GM21526 (cell line): ENCODE results near the gene RNF114.

Experiments used
- ATAC-seq: cut with Tn5 transposase; IDR thresholded peaks from one replicate; pipeline ENCODE4 v1.9.1; 2021; ENCODE audit warnings: moderate library complexity; ENCODE audit not compliant: unreplicated experiment, low FRiP score

RNF114 gene

DNA sequence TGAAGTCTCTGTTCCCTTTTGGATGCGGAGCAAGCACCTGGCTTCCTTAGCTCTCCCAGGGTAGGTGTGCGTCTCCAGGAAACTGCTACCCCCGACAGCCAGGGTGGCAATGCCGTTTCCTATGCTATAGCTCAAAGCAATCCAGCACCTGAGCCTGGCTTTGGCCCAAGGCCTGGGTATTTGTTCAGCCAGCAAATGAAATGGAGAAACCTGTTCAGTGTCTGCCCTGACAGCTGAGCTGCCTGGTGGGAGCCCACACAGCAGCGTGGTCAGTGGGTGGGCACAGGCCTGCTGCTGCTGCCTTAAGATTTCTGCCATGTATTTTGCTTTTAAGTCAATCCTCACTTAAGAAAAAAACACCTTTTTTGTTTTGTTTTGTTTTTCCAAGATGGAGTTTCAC is 34.6 kb upstream of the RNF114 start:
- ATAC-seq: no peak

DNA sequence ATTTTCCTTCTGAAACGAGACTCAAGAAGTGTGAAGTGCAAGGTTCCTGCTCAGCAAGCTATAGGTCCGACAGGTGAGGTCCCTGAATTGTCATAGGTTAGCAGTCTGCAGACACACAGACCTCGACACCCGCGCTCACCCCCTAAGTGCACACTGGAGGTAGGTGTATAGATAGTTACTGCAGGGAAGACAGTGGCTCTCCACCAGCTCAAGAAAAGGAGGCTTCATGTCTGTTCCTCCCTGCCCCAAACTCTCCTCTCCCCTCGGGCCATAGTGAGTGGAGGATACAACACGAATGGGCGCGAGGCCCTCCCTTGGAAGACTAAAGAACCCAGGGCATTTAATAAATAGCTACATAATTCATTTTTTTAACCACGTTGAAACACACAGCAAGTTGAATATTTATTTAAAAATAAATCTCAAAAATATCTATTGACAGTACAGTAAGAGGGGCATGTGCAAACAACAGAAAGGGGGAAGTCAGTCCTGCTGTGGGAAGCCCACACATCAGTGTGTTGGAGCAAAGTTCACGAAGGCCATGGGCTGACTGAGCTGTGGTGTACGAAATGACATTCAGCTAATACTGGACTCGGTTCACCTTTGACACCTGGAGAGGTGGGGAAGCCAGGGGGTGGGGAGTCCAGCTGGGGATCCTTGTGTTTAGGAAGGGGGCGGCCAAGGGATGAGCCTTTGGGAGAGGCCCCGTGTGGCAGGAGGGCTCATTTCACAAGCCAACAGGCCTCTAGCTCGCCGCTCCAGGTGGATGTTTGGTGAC is 31.6 kb upstream of the RNF114 start:
- no peak for ATAC-seq

DNA sequence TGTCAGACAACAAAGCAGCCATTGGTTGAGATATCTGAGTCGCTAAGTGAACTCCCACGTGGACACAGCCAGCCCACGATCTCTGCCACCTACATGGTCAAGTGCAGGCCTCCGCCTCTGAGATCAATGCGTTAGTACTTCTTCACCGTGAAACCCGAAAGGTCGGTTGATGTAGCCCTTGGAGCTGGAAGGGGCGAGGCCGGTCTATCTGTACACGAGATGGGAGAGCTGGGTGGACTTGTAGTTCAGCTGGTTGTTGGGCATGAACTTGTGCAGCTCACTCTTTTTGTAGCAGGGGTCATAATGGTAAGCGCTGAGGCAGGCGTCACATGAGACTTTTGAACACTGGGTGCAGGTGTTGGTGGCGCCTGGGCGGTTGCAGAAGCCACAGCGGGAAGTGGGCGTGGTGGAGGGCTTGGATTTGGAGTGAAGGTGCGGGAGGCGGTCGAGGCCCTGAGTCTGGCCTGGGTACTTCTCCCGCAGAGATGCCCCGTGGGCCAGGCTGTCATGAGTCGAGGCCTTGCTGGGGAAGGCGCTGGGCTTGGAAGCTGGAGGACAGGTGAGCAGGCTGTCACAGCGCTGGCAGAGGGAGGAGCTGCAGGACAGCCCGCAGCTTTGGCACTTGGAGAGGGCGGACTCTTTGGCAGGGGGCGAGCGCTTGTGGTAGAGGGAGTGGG is 30.6 kb upstream of the RNF114 start:
- no peak for ATAC-seq

DNA sequence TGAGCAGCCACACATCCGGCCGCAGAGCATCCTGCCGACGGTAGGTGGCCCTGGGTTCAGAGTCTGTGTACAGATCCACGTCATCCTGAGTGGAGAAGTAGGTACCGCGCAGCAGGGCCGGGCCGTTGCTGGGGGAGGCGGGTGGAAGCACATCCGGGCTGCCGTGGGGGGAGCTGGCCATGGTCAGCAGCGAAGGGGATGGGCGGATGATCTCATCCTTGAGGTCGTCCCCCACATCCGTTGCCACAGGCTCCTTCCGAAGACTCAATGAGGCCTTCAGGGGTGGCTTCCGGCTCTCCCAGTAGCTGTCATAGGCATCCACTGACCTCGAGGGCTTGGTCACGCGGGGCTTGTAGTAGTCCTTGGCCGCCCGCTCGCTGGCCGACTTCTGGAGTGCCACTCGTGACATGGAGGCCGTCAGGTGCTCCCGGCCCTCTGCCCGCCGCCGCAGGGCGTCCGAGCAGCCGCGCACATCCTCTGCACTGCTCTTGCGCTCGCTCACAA is 30.0 kb upstream of the RNF114 start:
- no peak for ATAC-seq

DNA sequence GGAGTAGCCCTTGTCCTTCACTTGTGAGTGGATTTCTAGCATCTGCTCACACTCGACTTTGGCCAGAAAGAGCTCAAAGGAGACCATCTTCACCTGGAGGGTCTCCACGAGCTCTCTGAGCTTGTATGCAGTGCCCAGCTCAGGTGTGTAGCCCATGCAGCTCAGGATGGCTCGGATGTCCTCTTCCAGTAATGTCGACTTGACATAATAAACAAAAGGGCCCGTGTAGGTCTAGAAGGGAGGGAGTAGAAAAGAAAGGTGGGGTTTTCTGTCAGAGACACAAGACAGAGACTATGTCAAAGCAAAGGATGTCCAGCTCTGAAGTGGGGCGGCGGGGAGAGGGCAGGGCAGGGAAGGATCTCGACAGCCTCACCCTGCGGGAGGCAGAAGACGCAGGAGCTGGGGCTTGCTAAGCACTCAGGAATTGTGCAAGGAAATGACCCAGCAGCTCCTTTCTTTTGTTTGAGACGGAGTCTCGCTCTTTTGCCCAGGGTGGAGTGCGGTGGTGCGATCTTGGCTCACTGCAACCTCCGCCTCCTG is 29.5 kb upstream of the RNF114 start:
- ATAC-seq: no peak

DNA sequence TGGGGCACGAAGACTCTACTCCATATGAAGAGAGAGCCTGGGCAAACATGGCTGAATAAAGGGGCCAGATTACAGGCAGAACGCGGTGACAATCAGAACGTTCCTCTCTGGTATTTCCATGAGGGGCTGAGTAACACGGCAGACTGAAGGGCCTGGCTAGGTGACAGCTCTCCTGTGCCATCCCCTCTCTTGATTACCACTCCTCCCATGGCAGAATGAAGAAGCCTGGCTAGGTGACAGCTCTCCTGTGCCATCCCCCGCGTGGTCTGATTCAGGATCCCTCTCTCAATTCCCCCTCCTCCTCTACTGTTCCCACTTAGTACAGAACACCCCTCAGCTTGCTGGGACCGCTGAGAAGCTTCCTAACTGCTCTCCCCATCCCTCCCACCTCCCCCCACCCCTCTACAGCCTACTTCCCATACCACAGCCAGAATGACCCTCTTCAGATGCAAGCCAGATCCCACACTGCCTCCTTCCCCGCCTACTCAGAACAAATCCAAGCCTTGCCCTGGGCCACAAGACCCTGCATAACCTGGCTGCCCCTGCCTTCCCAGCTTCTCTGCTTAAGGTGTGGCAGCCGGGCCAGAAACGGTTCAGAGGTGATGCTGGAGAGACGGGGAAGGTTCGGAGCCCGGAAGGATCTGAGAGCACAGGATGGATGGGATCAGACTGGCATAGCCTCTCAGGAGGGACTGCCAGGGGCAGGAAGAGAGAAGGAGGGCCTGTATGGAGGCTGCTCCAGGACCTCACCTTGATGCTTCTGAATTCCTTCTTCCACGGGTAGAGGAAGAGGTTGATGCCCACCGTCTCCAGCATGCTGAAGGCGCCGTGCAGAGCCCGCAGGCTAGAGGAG is 28.6 kb upstream of the RNF114 start:
- no peak for ATAC-seq

DNA sequence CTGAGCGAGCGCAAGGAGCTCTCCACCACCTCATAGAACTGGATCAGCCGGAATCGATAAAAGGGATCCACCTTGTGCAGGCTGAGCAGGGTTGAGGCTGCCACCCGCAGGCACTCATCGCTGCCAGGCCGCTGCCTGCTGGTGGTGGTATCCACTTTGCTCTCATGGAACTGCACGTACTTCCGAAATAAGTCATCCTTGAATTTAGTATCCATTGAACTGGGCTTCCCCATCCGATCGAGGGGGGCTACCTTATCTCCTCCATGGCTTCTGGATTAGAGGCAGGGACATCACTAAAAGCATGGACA is 28.0 kb upstream of the RNF114 start:
- no peak for ATAC-seq

DNA sequence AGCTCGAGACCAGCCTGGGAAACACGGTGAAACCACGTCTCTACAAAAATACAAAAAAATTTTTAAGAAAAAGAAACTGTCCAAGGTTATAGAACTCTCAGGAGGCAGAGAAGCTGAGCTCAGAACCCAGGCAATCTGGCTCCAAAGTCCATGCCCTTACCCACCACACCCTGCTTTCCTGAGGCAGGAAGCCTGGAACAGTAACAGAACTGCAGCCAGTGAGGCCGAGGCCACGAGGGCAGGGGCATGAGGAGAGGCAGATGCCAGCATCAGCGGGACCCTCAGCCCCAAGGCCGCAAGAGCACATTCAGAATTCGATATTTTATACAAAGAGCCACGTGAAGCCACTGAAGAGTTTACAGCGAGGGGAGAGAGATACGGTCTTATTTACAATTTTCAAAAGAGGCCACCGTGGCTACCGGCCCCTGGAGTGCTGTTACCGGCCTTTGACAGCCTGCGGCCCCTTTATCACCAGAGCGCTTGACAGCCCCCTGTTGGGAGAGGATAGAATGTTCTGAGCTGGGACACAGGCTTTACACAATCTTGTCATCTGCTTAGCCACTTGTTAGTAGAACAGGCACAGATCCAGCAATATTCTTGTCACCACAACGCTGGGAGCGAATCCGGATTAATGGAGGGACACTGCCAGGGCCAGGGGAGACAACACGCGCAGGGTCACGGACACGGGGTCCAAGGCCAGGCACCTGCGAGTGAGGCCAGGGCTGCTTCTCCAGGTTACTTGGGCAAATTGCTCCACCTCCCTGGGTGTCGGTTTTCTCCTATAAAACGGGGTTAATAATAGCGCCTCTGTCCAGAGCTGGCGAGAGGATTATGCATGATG is 26.5 kb upstream of the RNF114 start:
- no peak for ATAC-seq

DNA sequence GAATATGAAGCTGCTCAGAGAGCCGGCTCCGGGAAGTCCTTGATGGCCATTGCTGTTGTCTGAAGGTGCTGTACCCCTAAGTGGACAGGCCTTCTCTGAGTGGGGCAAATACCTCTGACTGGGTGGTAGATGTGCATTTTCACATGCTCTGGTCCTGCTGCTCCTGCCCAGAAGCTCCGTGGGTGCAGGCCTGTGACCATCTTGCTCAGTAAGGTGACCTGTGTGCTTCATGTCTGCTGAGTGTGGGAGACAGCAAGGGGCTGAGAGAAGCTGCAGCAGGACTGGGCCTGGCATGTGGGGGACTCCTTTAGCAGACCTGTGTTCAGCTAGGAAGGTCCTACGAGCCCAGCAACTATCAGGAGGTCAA is 25.9 kb upstream of the RNF114 start:
- ATAC-seq: no peak

DNA sequence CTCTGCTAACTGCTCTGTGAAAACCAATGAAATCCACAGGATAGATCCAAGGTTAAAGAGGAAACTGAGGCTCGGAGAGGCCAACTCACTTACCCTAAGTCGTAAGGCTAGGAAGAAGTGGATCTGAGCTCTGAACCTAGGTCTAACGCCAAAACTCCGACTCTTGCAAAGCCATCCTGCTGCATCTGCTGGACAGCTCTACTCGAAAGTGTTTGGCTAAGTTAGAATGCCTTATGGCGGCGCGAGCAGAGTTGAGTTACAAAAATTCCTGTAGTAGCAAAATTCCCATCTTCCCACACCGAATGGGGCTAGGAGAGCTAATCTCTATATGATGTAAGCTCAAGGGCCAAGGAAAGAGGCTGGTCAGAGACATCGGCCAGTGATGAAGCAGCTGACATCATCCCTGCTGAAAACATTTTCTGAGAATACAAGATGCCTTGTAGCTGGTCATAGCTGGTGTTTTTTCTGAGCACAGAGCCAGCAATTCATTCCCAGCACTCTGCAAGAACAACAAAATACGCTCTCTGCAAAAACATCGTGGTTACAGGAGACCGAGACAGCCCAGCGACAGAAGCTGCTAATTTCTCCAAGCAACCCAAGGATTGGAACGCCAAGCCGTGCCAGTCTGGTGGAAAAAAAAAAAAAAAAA is 22.7 kb upstream of the RNF114 start:
- ATAC-seq: no peak

DNA sequence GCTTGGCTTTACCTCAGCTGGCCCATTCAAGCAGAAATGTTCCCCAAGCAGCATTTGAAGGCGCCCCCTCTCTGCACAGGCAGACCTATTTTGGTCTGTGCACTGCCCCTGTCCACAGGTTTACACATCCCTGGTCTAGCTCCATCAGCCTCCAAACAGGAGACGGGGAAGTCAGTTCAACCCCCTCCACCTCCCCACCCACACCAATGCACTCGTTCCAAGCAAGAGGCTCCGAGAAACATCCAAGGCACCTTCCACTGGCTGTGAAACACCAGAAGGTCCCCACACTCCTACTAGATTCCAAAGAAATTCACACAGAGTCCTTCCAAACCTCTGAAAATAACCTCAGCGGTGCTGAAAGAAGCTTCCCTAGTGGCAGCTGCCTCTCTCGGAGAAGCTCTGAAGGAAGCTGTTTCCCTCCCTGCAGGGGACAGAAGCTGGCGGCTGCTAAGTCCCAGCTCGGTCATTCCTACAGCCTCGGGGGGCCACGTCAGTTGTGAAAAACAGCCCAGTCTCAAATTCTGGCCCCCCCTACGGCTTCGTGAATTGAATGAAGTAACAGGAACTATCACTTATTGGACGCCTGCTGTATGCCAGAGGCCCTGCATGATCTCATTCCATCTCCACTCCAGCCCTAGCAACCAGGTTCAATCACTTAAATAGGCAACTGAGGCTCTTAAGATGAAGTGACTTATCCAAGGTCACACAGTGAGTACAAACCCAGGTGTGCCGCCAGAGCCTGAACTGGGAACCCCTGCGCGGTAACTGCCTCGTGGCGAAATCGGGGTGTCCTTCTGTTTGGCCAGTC is 21.7 kb upstream of the RNF114 start:
- no peak for ATAC-seq

DNA sequence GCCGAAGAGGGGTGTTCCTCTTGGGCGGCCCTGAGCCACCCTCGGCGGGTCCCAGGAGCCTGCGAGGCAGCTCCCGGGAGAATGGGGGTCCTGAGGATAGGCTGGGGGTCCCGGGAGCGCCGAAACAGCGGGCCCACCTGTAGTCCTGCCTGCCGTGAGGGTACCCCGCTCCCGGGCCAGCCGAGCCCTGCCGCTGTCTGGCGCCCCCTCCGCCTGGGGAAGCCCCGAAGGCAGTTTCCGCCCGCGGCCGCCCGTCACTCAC is 21.1 kb upstream of the RNF114 start:
- ATAC-seq: no peak

DNA sequence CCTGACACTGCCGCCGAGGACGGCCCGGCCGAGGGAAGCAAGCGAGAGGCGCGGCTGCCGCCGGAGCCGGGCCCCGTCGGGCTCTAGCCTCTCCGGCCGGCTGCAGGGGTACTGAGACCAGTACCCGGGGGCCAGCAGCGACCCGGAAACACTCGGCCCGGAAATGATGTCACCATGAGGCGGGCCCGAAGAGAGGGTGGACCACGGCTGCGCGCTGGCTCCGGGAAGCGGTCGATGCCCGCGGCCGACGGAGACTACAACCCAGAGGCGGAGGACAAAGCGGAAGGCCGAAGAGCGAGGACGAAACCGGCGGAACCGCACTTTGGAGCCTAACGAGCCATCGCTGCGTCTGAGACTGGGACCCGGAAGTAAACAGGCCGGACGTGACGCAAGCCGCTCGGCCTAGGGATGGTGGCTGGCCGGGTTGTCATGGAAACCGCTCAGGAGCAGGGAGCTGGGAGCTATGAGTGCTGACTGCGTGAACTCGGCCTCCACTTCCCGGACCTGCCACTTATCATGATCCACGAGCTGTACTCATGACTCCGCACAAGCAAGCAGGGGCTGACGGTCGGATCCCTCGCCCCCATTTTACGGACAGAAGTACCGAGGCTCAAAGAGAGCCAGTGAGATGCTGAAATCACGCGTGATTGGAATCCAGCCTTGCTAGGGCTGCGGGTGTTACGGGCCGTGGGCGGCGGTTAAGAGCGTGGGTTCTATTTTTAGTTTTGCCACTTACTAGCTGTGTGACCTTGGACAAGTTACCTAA is 20.6 kb upstream of the RNF114 start, which contains the start of gene SPATA2:
TSS of gene SPATA2 (minus strand) at position 150 of the 766 bp plus-strand sequence. CDS start 7,039 bp downstream, outside the sequence.
- ATAC-seq: peak; percentile 75

DNA sequence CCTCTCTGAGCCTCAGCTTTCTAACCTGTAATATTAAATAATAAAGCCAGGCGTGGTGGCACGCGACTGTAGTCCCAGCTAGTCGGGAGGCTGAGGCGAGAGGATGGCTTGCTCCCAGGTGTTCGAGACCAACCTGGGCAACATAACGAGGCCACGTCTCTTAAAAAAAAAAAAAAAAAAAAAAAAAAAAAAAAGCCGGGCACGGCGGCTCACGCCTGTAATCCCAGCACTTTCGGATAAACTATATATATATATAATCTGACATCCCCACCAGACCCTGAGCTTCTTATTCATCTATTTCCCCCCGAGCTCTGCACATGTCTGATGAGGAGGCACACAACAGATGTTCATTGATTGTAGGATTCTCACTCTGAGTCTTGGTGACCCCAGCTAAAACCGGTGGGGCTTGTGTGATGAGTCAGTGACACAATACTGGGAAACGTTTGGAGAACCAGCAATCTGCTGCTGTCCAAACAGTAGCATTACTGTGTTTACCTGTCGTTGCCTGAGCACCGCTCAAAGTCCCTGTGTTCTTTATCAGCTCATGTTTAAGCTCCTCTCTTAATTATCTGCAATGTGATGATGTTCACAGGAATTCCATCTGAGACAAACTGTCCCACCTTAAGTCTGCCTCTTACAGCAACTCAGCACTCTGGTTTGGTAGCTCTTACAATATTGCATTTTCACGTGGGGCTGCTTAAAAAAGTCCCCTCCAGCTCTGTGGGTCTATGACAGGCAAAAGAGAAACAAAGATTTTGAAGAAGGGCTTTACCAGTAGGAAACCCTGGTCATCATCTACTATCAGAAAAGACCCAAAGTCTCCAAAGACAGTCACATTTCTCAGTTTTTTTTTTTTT is 19.8 kb upstream of the RNF114 start:
- ATAC-seq: no peak

DNA sequence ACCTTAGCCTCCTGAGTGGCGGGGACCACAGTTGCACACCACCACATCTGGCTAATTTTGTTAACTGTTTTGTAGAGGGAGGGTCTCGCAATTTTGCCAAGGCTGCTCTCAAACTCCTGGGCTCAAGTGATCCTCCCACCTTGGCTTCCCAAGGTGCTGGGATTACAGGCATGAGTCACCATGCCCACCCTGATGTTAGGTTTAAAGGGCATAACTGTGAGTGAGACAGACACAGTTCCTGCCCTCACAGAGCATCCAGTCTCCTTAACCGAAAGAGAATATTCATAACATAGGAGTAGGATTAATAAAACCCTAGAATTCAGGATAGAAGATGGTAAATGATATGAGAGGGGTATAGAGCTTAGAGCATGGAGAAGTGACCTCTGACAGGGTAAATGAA is 17.8 kb upstream of the RNF114 start:
- ATAC-seq: no peak

DNA sequence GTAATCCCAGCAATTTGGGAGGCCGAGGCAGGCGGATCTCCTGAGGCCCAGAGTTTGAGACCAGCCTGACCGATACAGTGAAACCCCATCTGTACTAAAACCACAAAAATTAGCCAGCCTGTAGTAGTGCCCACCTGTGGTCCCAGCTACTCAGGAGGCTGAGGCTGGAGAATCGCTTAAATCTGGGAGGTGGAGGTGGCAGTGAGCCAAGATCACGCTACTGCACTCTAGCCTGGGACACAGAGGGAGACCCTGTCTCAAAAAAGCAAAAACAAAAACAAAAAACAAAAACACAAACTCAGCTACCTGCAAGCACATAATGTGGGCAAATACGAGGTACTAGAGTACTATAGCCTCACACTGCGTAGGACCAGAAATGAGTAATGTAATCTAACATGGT is 17.2 kb upstream of the RNF114 start:
- no peak for ATAC-seq

DNA sequence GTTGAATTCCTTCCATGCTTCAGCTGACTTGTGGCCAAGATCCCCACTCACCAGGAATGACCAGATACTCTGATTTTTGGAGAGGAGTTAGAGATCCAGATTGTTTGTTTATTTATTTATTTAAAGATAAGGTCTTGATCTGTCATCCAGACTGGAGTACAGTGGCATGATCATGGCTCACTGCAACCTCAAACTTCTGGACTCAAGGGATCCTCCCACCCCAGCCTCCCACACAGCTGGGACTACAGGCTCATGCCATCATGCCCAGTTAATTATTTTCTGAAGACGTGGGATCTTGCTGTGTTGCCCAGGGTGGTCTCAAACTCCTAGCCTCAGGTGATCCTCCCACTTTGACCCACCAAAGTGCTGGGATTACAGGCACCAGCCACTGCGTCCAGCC is 16.7 kb upstream of the RNF114 start:
- no peak for ATAC-seq
